Esophagus muscularis mucosa (tissue), 4 donors: ENCODE measurements around the gene SHF.

Source experiments
- CTCF ChIP-seq, 3 experiments: fragments of 200-600 bp in 2 of 3; fragments of 450-650 bp in 1 of 3; sonication (generic) in 2 of 3; IDR thresholded peaks; one replicate each; pipeline ENCODE4 v1.5.1; 2017 to 2019; ENCODE audit warnings: antibody characterized with exemption in 3 of 3, mild to moderate bottlenecking in 2 of 3, moderate library complexity in 1 of 3
- EP300 ChIP-seq: sonication (generic); formaldehyde crosslinking; IDR thresholded peaks from one replicate; pipeline ENCODE4 v1.6.1; 2017; ENCODE audit warnings: antibody characterized with exemption
- POLR2AphosphoS5 ChIP-seq, 2 donors: sonication (generic); formaldehyde crosslinking; IDR thresholded peaks; one replicate each; pipeline ENCODE4 v1.6.1; 2017; ENCODE audit warnings: antibody characterized with exemption in 2 of 2

- TF ChIP-seq CTCF (IDR thresholded peaks at IDR 0.05): no peak
- no peak for TF ChIP-seq EP300
- no peak for TF ChIP-seq POLR2AphosphoS5 (IDR thresholded peaks at IDR 0.05)
Measured at GRCh38 chr15:45143946-45144345, 43.8 kb downstream of the SHF start.
